Parathyroid adenoma (tissue), 2 donors: ENCODE results near the gene FLT1.

Source experiments
- H2AFZ ChIP-seq: fragments of 300-600 bp; sonication (generic); one replicate; pipeline ENCODE4 v1.7.0; 2017; ENCODE audit warnings: antibody characterized with exemption, mild to moderate bottlenecking
- H3K27ac ChIP-seq: fragments of 300-600 bp; sonication (generic); one replicate; pipeline ENCODE4 v1.7.0; 2017
- H3K27me3 ChIP-seq: fragments of 300-600 bp; sonication (generic); one replicate; pipeline ENCODE4 v1.7.0; 2017; ENCODE audit warnings: low read length; ENCODE audit not compliant: control insufficient read depth, insufficient read depth
- H3K36me3 ChIP-seq: fragments of 300-600 bp; sonication (generic); one replicate; pipeline ENCODE4 v1.7.0; 2017; ENCODE audit warnings: low read length; ENCODE audit not compliant: control insufficient read depth, insufficient read depth
- H3K4me1 ChIP-seq: fragments of 300-600 bp; sonication (generic); one replicate; pipeline ENCODE4 v1.7.0; 2017; ENCODE audit warnings: control low read depth
- H3K4me2 ChIP-seq: fragments of 300-600 bp; sonication (generic); one replicate; pipeline ENCODE4 v1.7.0; 2017; ENCODE audit warnings: low read length
- H3K4me3 ChIP-seq: fragments of 300-600 bp; sonication (generic); one replicate; pipeline ENCODE4 v1.7.0; 2017; ENCODE audit warnings: low read depth, low read length
- H3K79me2 ChIP-seq: fragments of 300-600 bp; sonication (generic); one replicate; pipeline ENCODE4 v1.7.0; 2017; ENCODE audit warnings: control low read depth
- H3K9ac ChIP-seq: fragments of 300-600 bp; sonication (generic); one replicate; pipeline ENCODE4 v1.7.0; 2017; ENCODE audit warnings: mild to moderate bottlenecking
- H3K9me3 ChIP-seq: fragments of 300-600 bp; sonication (generic); one replicate; pipeline ENCODE4 v1.7.0; 2017; ENCODE audit warnings: low read length; ENCODE audit not compliant: control insufficient read depth
- CTCF ChIP-seq: fragments of 300-600 bp; sonication (generic); IDR thresholded peaks from one replicate; pipeline ENCODE4 v1.7.0; 2017; ENCODE audit warnings: antibody characterized with exemption, mild to moderate bottlenecking
- donor health status: primary hyperparathyroidism.

FLT1 gene

GRCh38 chr13:28493740-28494503 lies 1.0 kb downstream of the FLT1 start:
- Histone ChIP-seq H3K27me3 (peaks cover 13% of the 10 kb centered on the region), H3K9me3 (no peaks in the 10 kb centered on the region), H3K27ac (peak overlapping the region; percentile 56), H3K36me3 (no peaks in the 10 kb centered on the region), H2AFZ (no peak overlapping the region), H3K4me2 (peak overlapping the region; percentile 69), H3K4me3 (peak overlapping the region; percentile 44), H3K79me2 (no peaks in the 10 kb centered on the region), H3K9ac (no peak overlapping the region), H3K4me1 (no peaks in the 10 kb centered on the region)
- TF ChIP-seq CTCF, result no peak

- Histone ChIP-seq H3K36me3 (no peaks in the 10 kb centered on the region), H3K27ac (peak overlapping the region; percentile 24), H3K4me2 (no peak overlapping the region), H3K9ac (no peak overlapping the region), H2AFZ (no peak overlapping the region), H3K79me2 (no peaks in the 10 kb centered on the region), H3K4me3 (peak overlapping the region; percentile 44), H3K9me3 (no peaks in the 10 kb centered on the region), H3K27me3 (peaks cover 13% of the 10 kb centered on the region), H3K4me1 (no peaks in the 10 kb centered on the region)
- TF ChIP-seq CTCF, result no peak
These were observed 2.2 kb downstream of the FLT1 start for GRCh38 chr13:28492569-28493367.

- no peaks in the 10 kb centered on the region for H3K36me3 ChIP-seq
- no peak overlapping the region for H3K9ac ChIP-seq
- H3K79me2 ChIP-seq, result no peaks in the 10 kb centered on the region
- no peak overlapping the region for H3K27ac ChIP-seq
- H3K9me3 ChIP-seq, result no peaks in the 10 kb centered on the region
- H3K4me2 ChIP-seq, result peak overlapping the region; percentile 12
- no peak for TF ChIP-seq CTCF
- H3K4me3 ChIP-seq, result peak overlapping the region; percentile 8
- H3K27me3 ChIP-seq, result peaks cover 9% of the 10 kb centered on the region
- H3K4me1 ChIP-seq, result no peaks in the 10 kb centered on the region
- no peak overlapping the region for H2AFZ ChIP-seq
These were observed 4.9 kb downstream of the FLT1 start for GRCh38 chr13:28490061-28490460.

- no peaks in the 10 kb centered on the region for H3K4me1 ChIP-seq
- H3K27ac ChIP-seq, result no peak overlapping the region
- no peak overlapping the region for H3K4me3 ChIP-seq
- no peak overlapping the region for H2AFZ ChIP-seq
- H3K4me2 ChIP-seq, result no peak overlapping the region
- H3K36me3 ChIP-seq, result no peaks in the 10 kb centered on the region
- no peaks in the 10 kb centered on the region for H3K79me2 ChIP-seq
- H3K9ac ChIP-seq, result no peak overlapping the region
- TF ChIP-seq CTCF, result no peak
- no peaks in the 10 kb centered on the region for H3K9me3 ChIP-seq
- H3K27me3 ChIP-seq, result peaks cover 7% of the 10 kb centered on the region
These were observed 5.4 kb downstream of the FLT1 start for GRCh38 chr13:28489524-28489931.
